ENCODE measurements around the gene TNFSF8. TPM values are rescaled to one million over a fixed set of nuclear protein-coding genes. Genes with fewer than 3 reads are reported as not detected.
A peak's percentile ranks its signal among the peaks of the same experiment; 100 is the strongest.

The TNFSF8 gene
- polyA plus RNA-seq, 1 experiment, result not detected

DNA sequence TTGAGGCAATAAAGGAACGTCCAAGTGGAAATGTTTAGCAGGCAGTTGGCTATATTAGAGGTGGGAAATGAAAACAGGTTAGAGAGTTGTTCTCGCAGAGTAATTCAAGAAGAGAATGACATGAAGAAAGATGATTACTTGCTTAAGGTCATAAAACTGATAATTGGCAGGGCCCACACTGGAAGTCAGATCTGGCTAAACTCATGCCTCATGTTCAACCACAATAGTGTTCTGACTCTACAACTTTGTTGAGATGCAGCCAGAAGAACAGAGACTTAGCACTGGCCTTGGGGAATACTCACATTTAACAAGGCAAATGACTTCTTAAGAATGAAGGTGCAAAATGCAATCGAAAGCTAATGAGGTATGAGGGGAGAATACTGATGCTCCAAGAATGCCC is 27.2 kb upstream of the TNFSF8 start:
- CTCF ChIA-PET, result no interaction called here
- Histone ChIP-seq H3K4me3 (ENCODE audit: low read depth, low read length) (no peak overlapping the region), H3K36me3 (ENCODE audit: control insufficient read depth, insufficient read depth, low read length) (no peaks in the 10 kb centered on the region), H3K27me3 (ENCODE audit: control insufficient read depth, insufficient read depth, low read length) (no peaks in the 10 kb centered on the region; the same call in 1 of the 2 replicates)
- POLR2A ChIA-PET, result no interaction called here
- no peak for TF ChIP-seq CTCF (IDR thresholded peaks at IDR 0.05; ENCODE audit: insufficient read depth, low read depth, low read length)
- DNase-seq (ENCODE audit: low read depth), result no peak

DNA sequence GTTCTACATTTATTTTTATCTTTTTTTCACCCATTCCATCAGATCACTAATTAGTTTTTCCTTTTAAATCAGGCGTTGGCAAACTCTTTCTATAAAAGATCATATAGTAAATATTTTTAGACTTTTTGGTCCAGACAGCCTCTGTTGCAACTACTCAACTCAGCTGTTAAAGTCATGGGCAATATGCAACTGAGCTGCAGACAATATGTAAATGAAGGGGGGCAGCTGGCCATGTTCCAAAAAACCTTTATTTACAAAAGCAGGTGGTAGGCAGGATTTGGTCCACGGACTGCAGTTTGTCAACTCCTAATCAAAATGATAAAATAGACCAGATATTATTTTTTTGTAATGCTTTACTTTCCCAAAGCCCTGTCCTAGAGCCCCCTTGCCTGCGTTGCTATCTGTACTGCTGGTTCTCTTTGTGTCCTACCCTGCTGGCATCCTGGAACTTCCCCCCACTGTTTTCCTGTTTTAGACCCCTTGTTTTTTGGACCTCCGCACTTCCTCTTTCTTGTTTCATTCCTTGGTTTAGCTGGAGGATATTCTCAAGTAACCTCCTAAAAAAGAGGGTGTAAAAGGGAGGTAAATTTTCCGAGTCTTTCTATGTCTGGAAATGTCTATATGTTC is 24.7 kb upstream of the TNFSF8 start:
- POLR2A ChIA-PET, result no interaction called here
- no peak for TF ChIP-seq CTCF (IDR thresholded peaks at IDR 0.05; ENCODE audit: insufficient read depth, low read depth, low read length)
- no peak overlapping the region for H3K4me3 ChIP-seq (ENCODE audit: low read depth, low read length)
- no peaks in the 10 kb centered on the region for H3K36me3 ChIP-seq (ENCODE audit: control insufficient read depth, insufficient read depth, low read length)
- no peaks in the 10 kb centered on the region for H3K27me3 ChIP-seq (ENCODE audit: control insufficient read depth, insufficient read depth, low read length)
- no peak for DNase-seq (ENCODE audit: low read depth)
- CTCF ChIA-PET, result interaction anchor here (1.4 to 1.5 kb wide), 2 partner anchors 9 to 34 kb away, joined by 3 read pairs; no protein-coding TSS in a partner anchor

DNA sequence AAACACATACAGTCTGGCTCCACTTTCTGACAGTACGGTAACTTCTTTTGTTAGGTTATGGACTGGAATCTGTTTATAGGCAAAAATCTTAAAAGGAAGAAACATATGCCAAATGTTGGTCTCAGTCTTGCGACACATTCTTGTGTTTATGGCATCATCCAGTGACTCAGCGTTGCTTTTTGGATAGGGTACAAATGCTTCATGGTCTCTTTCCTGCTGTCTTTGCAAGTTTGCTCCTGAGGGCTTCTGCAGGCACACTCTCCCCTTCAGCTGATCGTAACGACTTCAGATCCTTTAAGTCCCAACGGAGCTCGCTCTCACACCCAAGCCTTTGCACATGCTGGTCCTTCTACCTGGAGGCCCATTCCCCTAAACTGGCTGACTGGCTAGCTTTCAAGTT is 23.6 kb upstream of the TNFSF8 start:
- POLR2A ChIA-PET, result no interaction called here
- no peak for TF ChIP-seq CTCF (IDR thresholded peaks at IDR 0.05; ENCODE audit: insufficient read depth, low read depth, low read length)
- Histone ChIP-seq H3K4me3 (ENCODE audit: low read depth, low read length) (no peak overlapping the region), H3K36me3 (ENCODE audit: control insufficient read depth, insufficient read depth, low read length) (no peaks in the 10 kb centered on the region), H3K27me3 (ENCODE audit: control insufficient read depth, insufficient read depth, low read length) (no peaks in the 10 kb centered on the region)
- peak; percentile 85 for DNase-seq (ENCODE audit: low read depth)
- CTCF ChIA-PET, result interaction anchor here (1.1 to 1.5 kb wide), 2 partner anchors 35 to 273 kb away, joined by 3 to 5 read pairs; no protein-coding TSS in a partner anchor

- ChIA-PET POLR2A (no interaction called here), CTCF (interaction anchor here (0.7 to 1.1 kb wide), 2 partner anchors 262 to 272 kb away, joined by 3 to 5 read pairs; no protein-coding TSS in a partner anchor)
- H3K4me3 ChIP-seq (ENCODE audit: low read depth, low read length), result no peak overlapping the region
- no peaks in the 10 kb centered on the region for H3K36me3 ChIP-seq (ENCODE audit: control insufficient read depth, insufficient read depth, low read length)
- H3K27me3 ChIP-seq (ENCODE audit: control insufficient read depth, insufficient read depth, low read length), result peaks cover 1% of the 10 kb centered on the region; the same call in 1 of the 2 replicates
- no peak for TF ChIP-seq CTCF (IDR thresholded peaks at IDR 0.05; ENCODE audit: insufficient read depth, low read depth, low read length)
- DNase-seq (ENCODE audit: low read depth), result no peak
These were observed 22.7 kb upstream of the TNFSF8 start for GRCh38 chr9:114953046-114953445.

GRCh38 chr9:114950761-114951160 is 20.4 kb upstream of the TNFSF8 start:
- DNase-seq (ENCODE audit: low read depth), result no peak
- ChIA-PET POLR2A (no interaction called here), CTCF (no interaction called here)
- H3K4me3 ChIP-seq (ENCODE audit: low read depth, low read length), result no peak overlapping the region
- H3K36me3 ChIP-seq (ENCODE audit: control insufficient read depth, insufficient read depth, low read length), result no peaks in the 10 kb centered on the region
- TF ChIP-seq CTCF (IDR thresholded peaks at IDR 0.05; ENCODE audit: insufficient read depth, low read depth, low read length), result no peak
- peaks cover 4% of the 10 kb centered on the region for H3K27me3 ChIP-seq (ENCODE audit: control insufficient read depth, insufficient read depth, low read length)

Measured in BJ (cell line).